PC-9 (cell line): ENCODE results near the gene AMOTL2.

Experiments
- EZH2 ChIP-seq: fragments of 200-600 bp; sonication (generic); IDR thresholded peaks from 2 replicates; pipeline ENCODE4 v1.8.0; 2017; ENCODE audit warnings: antibody characterized with exemption, low read depth
- TF ChIP-seq, protein P1 (sequence below): fragments of 200-600 bp; sonication (generic); conservative IDR thresholded peaks from 2 replicates; pipeline ENCODE4 v1.6.1; 2017; ENCODE audit warnings: mixed run types, antibody characterized with exemption, mild to moderate bottlenecking, moderate library complexity

DNA sequence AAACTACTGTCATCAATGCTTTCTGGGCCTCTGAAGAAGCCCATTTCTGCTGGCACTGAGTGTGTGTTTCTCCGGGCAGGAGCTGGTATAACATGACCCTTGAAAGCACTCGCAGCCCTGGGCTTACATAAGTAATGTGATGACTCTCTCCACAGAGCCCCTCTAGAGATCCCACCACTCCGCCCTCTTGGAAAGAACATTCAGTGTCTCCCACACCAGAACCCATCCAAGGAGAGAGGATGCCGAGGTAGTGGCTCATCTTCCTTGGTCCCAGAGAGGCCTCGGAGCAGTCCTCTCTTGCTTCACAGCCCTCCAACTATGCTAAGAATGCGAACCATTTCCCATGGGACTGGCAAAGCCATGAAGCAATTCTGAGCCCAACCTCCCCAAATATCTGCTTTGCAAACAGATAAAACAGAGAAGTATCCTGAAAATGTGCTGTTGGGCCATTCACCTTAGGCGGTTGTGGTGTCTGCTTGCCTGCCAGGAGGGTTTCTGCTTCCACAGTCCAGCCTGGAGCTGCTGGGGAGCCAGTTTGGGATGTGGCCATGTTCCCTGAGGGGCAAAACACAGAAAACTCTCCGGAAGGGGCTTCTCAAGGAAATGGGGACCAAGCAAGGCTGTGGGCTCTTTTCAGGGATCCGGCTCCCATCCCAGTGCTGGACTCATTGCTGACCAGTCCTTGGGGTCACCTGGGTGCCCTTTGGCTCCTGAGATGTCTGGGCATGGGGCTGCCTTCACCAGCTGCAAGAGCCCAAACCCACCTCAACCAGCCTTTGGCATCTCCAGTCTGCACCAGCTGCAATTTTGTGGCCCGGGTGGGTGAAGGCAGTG lies 47.3 kb downstream of the AMOTL2 start:
- TF ChIP-seq EZH2, result no peak
- TF ChIP-seq, protein P1, sequence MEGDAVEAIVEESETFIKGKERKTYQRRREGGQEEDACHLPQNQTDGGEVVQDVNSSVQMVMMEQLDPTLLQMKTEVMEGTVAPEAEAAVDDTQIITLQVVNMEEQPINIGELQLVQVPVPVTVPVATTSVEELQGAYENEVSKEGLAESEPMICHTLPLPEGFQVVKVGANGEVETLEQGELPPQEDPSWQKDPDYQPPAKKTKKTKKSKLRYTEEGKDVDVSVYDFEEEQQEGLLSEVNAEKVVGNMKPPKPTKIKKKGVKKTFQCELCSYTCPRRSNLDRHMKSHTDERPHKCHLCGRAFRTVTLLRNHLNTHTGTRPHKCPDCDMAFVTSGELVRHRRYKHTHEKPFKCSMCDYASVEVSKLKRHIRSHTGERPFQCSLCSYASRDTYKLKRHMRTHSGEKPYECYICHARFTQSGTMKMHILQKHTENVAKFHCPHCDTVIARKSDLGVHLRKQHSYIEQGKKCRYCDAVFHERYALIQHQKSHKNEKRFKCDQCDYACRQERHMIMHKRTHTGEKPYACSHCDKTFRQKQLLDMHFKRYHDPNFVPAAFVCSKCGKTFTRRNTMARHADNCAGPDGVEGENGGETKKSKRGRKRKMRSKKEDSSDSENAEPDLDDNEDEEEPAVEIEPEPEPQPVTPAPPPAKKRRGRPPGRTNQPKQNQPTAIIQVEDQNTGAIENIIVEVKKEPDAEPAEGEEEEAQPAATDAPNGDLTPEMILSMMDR, result no peak
